HG03196 (cell line): ENCODE data around the gene DAP.

ENCODE experiments used
- ATAC-seq: cut with Tn5 transposase; IDR thresholded peaks from one replicate; pipeline ENCODE4 v1.9.1; 2021; ENCODE audit not compliant: unreplicated experiment

The DAP gene

DNA sequence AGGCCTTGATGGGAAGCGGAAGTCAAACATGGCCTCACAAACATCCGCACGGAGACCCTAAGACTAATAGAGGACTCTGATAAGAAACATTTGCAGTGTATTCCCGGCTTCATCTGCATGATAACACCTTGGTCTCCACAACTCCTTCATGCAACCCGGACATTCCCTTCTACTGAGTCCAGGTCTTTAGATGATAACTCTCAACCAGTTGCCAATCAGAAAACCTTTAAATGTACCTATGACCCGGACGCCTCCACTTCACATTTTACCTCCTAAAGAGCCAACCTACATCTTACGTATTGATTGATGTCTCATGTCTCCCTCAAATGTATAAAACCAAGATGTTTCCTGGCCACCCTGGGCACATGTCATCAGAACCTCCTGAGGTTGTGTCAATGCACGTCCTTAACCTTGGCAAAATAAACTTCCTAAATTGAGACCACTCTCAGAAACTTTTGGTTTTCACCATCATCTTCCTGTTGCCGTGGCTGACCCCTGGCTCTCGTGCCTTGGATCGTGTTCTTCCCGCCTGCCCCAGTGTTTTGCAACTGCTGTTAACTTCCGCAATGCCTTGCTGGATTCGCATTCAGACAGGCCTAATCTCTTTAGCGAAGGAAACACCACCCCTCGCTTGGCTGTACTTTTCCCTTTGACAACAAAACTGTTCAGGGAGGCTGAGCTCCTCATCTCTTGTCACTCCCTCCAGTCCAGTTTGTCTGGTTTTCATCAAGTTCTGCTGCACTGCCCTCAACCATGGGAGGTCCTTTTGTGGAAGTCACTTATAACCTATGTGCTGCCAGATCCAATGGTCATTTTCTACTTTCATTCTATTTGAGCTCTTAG lies 1.1 kb upstream of the DAP start:
- ATAC-seq = no peak

DNA sequence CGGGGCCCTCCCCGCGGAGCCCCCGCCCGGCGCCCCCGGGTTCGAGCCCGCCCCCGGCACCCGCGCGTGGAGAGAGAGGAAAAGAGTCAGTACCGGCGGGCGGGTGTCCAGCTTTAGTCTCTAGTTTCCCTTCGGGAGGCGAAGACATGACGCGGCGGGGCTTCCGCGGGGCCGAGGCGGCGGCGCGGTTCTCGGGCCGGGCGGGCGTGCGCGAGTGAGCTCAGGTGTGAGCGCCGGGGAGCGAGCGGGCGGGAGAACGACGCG lies 181 bp downstream of the DAP start:
- no peak for ATAC-seq

DNA sequence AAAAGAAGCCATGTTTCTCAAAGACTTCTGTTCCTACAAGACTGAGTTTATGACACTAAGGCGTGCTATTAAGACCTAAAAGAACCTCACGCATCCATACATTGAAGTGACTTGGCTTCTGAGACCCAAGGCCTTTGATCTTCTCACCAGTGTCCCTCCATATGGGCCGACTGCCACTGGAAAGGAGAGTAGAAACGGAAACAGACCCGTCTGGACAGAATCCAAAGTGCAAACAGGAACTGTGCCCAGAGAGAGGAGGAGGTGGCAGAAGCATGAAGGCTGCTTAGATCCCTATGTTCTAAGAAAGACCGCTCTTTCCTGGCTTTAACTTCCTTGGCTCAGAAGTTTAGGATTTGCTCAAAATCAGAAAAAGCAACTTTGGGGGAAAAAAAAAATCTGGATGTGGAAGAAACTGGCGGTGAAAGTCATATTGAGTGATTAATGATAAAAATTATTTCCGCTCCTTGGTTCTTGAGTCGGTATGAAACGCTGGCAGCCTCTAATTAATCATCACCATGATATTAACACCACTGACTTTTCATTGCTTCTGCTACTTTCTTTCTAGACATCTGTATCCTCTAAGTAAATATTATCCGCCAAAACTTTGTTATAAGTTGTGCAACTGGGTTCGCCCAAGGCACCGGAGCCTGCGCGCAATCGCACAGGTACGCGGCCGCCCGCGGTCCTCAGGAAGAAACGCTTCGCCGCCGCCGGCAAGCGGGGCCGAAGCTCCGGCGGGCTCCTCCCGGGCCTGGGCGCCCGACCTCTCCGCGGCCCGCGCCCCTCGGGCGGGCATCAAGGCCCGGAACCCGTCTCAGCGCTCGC lies 726 bp downstream of the DAP start:
- ATAC-seq = peak; percentile 40

DNA sequence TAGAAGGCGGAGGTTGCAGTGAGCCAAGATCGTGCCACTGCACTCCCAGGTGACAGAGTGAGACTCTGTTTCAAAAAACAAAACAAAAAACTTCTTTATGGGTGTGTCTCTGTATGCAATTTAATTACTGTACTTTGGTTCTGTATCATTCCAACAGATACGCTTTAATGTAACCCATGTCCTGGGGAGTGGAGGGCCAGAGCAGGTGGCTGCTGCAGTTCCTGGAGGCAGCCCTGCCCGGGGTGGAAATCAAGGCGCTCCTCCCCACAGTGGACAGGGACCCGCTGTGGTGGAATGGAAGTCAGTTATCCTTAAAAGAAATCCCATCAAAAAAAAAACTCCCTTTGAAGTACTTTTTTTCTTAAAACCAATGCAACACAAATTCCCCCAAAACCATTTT lies 1.9 kb downstream of the DAP start:
- no peak for ATAC-seq

DNA sequence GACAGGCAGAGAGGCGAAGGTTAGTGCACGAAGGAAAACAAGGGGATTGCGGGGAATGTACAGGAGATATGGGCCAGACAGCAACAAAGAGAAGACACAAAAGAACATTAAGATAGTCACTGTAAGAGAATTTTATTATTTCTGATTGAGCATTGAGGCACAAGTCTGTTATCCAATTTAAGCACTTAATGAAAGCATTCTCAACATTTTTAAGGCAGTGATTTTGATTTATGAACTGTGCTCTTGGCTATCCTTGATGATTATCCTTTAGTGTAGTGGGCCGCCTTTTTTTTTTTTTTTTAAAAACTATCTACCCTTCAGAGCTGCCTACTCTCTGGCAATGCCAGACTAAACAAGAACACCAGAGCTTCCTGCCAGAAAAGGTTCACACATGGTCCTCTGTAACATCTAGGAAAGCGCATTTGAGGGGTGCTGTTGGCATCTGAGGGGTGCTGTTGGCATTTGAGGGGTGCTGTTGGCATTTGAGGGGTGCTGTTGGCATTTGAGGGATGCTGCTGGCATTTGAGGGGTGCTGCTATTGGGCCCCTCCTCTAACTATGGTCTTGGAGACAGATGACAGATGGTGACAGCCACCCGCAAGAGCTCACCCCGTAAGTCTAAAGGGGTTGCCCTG lies 3.0 kb downstream of the DAP start:
- ATAC-seq = no peak

DNA sequence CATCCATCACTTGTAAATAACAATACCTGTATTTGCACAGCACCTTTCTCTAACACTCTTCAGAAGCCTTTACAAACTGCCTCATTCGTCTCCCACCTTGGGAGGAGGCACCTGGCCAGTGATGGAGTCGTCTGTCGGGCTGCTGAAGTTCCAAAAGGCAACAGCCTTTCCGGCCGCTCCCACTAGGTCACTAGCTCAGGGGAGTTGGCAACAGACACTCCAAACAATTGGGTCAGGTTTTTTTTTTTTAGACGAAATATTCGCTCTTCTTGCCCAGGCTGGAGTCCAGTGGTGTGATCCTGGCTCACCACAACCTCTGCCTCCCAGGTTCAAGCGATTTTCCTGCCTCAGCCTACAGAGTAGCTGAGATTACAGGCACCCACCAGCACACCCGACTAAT lies 4.0 kb downstream of the DAP start:
- ATAC-seq = no peak

DNA sequence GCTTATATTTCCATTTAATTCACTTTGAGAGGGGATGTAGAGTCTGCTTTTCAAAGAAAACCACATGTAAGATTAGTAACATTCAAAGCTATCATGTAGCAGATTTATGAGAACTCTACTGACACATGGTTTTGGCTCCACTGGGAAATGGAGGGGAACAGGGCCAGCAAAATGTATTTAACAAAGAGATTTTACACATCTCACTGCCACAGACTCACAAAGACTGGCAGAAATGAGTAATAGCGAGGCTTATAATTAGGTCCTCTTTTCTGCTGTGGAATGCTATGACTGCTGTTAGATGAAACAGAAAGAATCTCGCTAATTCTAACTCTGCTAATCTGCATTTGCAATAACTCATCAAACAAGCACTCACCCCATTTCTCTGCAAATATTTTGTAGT lies 4.5 kb downstream of the DAP start:
- ATAC-seq = no peak

DNA sequence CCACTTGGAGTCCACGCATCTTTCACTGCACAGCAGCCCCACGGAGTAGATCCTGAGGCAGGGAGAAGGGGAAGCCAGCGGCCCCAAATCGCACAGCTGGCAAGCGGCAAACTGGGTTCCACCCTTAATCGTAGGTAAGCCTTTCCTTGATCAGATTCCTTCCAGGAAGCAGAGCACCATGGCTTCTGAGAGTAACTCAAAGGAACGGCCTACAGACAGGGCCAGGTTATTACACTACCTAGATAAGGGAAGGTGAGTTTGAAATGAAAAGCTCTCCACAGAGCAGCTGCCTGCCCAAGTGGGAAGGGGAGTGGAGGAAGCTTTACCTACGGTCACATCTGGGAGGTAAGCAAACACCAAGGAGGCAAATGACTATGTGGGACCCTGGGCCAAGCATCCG lies 7.9 kb downstream of the DAP start:
- no peak for ATAC-seq

DNA sequence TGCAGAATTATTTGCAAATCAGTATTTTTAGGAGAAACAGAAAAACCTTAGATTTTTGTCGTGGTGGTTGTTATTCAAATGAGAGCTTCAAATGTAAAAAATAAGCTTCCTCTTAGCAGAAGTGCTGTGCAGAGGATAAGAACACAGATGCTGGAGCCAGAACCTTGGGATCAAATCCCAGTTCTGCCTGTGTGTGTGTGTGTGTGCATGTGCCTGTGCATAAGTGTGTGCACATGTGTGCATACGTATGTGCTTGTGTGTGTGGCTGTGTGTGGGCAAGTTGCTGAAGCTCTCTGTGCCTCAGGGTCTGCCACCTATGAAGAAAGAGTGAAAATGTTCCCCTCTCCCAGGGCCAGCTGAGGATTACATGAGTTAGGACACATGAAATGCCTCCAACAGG lies 8.6 kb downstream of the DAP start:
- ATAC-seq = no peak

DNA sequence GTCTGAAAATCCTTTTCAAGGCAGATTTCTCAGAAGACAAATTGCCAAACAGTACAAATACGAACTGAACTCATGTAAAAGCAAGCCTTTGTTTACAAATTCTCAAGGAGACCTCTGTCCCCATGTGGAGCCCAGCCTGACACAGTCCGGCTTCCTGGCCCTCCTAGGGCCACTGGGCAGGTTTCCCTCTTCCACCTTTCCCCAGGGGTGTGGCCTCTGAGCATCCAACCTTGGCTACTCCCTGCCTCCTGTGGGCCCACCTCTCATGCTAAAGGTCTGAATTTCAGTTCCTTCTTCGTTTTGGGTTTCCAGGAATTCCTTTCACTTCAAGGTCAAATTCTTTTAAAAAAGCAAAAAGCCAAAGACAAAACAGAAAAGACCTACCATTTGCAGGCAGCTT lies 10.1 kb downstream of the DAP start:
- no peak for ATAC-seq

DNA sequence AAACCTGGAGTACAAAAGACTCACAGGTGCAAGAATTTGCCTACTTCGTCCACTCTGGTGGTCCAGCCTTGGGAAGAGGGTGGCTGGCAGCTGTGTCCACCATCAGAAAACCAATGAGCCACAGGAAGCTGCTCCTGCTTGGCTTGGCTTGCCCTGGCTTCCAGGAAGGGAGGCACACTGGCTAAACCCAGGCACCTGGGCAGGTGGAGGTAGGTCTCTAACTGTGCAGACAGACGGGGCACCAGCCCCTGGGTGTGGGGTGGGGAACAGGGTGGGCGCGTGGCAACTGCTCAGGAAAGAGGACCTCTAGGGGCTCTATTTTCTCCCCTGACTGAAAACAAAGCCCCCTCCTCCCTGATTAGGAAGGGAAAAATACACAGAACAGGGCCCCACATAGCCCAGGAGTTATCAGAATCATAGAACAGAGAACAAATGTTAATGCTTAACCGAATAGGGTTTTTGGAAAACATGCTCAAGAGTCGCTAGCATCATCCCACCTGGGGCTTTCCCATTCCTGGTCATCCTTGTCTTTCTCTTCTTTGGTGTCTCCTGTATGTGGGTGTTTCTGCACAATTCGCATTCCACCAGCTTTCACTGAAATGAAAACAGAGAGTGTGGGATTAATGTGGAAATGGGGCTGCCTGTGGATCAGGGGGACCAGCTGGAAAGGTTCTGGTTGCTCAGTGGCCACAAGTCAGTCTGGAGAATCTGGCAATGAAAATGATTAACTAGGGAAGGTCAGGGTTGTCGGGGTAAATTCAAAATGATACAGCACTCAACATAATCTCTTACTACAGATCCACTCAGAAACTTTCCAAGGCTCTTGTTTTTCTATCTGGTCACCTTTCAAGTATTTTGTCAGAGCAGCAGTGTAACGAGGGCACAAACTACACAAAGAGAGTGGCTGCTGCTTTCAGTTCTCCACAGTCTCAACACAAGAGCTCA lies 13.1 kb downstream of the DAP start:
- ATAC-seq = peak; percentile 43

DNA sequence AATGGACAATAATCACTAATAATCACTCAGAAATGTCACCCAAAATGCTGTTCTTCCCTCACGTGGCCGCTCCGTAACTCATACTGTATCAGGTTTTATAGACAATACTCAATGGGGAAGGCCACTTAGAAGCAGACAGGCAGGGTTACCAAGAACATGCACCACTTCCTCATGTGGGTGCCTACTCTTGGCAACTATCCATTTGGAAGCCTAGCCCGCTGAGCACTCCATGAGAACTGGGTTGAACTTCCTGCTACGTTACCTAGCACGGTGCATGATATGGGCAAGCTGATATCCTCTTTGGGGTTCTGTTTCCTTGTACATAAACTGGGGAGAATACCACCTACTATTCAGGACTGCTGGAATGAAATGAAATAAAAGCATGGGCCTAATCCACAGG lies 14.3 kb downstream of the DAP start:
- ATAC-seq = no peak

DNA sequence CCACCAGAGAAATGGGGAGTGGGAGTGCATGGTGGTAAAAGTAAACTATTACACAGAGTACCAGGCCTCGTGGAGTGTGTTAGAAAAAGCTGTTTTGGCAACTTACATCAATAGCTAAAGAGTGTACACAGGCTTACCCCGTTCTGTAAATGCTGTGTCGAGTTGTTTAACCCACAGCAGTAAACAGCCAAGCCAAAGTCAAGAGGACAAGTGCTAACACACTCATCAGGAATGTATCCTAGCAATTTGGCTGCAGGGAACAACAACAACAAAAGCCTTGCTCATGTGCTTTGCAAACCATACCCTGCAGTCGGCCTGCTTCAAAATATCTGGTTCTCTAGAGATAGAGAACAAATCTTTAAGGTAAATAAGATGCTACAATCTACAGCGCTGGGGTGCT lies 15.9 kb downstream of the DAP start:
- no peak for ATAC-seq

DNA sequence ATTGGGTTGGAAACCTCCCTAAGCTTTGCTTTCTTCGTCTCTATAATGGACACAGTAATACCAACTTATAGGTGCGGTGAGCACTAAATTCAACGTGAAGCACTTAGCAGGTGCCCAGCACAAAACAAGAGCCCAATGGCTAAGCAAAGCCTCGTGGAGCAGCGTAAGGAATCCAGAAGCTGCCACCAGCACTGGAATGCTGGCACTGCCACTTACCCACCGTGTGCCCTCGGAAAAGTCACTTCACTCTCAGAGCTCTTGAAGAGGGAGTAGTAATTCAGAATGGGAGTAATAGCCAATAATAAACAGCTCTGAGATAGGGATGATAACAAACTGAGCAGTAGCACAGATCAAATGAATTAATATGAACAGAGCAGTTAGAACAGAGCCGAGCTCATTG lies 16.4 kb downstream of the DAP start:
- no peak for ATAC-seq

DNA sequence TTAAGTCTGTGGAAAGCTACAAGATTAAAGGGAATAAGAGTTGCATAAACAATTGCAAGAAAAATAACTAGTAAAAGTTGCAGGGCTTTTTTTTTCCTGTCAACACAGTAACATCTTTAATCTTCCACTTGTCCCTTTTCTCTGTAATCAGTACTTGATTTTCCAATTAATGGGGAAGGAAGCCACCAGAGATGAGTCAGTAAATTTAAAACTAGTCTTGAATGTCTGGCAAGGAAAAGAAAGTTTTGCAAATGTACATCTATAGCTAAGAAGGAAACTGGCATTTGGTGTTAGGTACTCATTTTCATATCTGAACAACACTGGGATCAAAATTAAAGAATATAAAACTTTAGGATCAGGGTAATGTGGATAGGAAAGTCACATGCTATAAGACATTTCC lies 17.1 kb downstream of the DAP start:
- no peak for ATAC-seq

DNA sequence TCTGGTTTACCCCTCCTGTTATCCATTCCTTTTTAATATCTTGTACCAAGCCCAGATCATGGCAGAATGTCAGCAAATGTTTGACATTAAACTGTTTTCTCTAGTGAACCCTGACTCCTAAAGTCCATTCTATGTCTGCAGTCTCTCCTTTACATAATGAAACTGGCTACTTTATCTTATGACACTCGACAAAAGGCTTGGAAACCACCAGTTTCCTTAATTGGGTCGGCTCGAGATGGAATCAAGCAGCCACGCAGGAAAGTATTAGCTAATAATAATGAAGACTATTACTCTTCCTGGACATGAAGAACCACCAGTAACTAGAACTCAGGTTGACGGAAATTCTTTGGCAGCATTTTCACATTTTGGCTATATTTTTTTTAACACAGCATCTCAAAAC lies 17.5 kb downstream of the DAP start:
- no peak for ATAC-seq

DNA sequence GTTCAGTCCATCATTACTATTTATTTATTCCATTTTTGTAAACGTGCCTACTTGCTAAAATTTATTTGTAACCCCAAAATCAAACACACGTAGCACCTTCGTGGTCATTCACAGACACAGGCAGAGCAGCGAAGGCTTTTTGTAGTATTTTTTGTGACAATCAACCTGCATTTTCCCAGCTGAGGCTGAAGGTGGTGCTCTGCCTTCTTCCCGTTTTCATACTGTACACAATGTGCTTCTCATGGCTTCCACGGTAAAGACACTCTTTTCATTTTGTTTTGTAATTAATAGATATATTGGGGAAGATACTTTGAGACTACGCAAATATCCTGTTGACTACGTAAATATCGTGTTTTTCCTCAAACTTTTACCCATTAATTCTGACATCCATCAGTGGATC lies 19.4 kb downstream of the DAP start:
- no peak for ATAC-seq

DNA sequence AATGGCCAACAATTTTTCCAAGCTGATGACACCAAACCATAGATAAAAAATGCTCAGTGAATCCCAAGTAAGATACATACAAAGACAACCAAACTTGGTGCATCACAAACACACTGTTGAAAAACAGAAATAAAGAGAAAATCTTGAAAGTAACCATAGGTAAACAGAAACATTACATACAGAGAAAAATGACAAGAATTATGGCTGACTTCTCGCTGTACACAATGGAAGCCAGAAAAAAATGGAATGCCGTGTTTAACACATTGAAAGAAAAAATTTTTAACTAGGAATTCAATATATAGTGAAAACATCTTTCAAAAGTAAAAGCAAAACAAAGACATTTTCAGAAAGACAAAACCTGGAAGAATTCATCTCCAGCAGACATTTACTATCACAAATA lies 20.6 kb downstream of the DAP start:
- ATAC-seq = no peak

DNA sequence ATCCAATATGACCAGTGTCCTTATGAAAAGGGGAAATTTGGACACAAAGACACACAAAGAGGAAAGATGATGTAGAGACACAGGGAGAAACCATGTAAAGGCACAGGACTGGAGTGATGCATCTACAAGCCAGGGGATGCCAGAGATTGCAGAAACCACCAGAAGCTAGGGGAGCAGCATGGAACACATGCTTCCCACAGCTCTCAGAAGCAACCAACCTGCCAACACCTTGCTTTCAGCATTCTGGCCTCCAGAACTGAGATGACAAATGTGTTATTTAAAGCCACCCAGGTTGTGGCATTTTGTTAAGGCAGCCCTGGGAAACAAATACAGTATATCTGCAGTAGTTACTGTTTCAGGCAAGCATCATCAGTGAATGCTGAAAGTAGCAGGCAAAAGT lies 23.2 kb downstream of the DAP start:
- ATAC-seq = no peak

DNA sequence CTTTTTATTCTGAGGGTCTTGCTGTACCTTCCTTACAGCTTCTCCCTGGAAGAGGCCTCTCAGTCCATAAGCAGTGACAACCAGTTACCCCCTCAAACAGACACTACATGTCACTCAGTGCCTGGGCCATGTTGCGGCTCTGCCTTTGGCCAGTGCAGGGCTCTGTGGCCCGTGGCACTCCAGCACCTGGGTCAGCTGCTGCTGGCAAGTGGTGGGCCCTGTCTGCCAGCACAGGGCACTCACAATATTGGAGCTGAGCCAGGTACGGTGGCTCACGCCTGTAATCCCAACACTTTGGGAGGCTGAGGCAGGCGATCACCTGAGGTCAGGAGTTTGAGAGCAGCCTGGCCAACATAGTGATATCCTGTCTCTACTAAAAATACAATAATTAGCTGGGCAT lies 24.2 kb downstream of the DAP start:
- ATAC-seq = no peak

DNA sequence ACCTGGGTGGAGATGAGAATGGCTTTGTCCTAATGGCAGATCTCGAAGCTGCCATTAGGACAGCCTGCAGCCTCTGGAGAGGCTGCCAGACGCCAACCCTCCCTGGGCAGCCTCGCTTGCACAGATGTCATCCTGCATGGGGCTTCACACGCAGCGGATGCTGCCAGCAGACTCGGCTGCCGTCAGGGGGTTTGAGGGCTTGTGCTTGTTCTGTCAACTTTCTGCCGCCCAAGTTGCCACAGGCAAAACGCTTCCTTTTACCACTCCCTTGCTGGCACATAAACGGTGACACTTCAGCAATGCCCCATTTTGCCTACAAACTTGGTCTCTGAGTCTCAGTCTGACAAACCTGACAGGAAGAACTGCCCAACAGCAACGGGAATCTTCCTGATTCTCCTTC lies 24.7 kb downstream of the DAP start:
- ATAC-seq = no peak
